A549 (cell line): Measurements from ENCODE around the gene RGS9BP. TPM values are rescaled to one million over a fixed set of nuclear protein-coding genes. Genes with fewer than 3 reads are reported as not detected.
"Not testable (repeated sequence)": the region's sequence is repeated elsewhere in the genome, so short reads cannot be mapped to it uniquely, and the experiment has no call there.

Experiments
- ATAC-seq, 2 experiments: fragments of 200-7000 bp in 1 of 2; fragments of >200 bp in 1 of 2; cut with Nextera tagmentation in 1 of 2; cut with Tn5 transposase in 1 of 2; 3 replicates each; pipeline versions ENCODE4 v1.8.0 to v1.9.1; 2018 to 2020; ENCODE audit warnings: mild to moderate bottlenecking in 1 of 2, moderate library complexity in 1 of 2
- CTCF ChIA-PET: fragments of 300-600 bp; sonication (Branson Sonifier 250); formaldehyde crosslinking; extraction: SDS; loops from one replicate; lab custom pipeline; 2021; ENCODE audit warnings: antibody characterized with exemption, inconsistent platforms; lab: Yijun Ruan, JAX
- POLR2A ChIA-PET: fragments of 350-600 bp; formaldehyde crosslinking; extraction: SDS; loops from one replicate; lab custom pipeline; 2021; ENCODE audit warnings: antibody characterized with exemption, inconsistent platforms; lab: Yijun Ruan, JAX
- DNase-seq, 2 experiments: peaks; one replicate each; pipeline versions ENCODE4 v3.0.0 to v3.0.0-alpha.2; 2011 to 2016; ENCODE audit warnings: low read depth in 1 of 2, low spot score in 1 of 2
- FAIRE-seq: peaks from 2 replicates; lab custom pipeline; 2011; peaks lifted over from hg19 to GRCh38; lab: Jason Lieb, UNC
- H3K27ac ChIP-seq, 2 experiments: fragments of >200 bp; sonication (Bioruptor Twin); formaldehyde crosslinking; 3 replicates each; pipeline ENCODE4 v1.5.1; 2016 to 2017
- H3K4me1 ChIP-seq: fragments of >200 bp; sonication (Bioruptor Twin); formaldehyde crosslinking; 3 replicates; pipeline ENCODE4 v1.6.1; 2016
- H3K4me2 ChIP-seq: fragments of >200 bp; sonication (Bioruptor Twin); formaldehyde crosslinking; 3 replicates; pipeline ENCODE4 v1.6.1; 2016
- H3K4me3 ChIP-seq: fragments of >200 bp; sonication (Bioruptor Twin); formaldehyde crosslinking; 3 replicates; pipeline ENCODE4 v1.5.1; 2016
- H3K9me3 ChIP-seq: fragments of >200 bp; sonication (Bioruptor Twin); formaldehyde crosslinking; 3 replicates; pipeline ENCODE4 v1.6.1; 2016
- MAFK ChIP-seq: fragments of 450-650 bp; IDR thresholded peaks from 2 replicates; pipeline ENCODE4 v1.6.1; 2014; ENCODE audit not compliant: partially characterized antibody
- NR3C1 ChIP-seq: fragments of >200 bp; sonication (Bioruptor Twin); formaldehyde crosslinking; IDR thresholded peaks from 3 replicates; pipeline ENCODE4 v1.6.1; 2017
- TFCP2L1 ChIP-seq: fragments of 250-450 bp; sonication (Bioruptor Pico); IDR thresholded peaks from 2 replicates; pipeline ENCODE4 v1.5.0; 2021; ENCODE audit warnings: mild to moderate bottlenecking
- WGBS: methylation state at CpG from one replicate; pipeline ENCODE4 v1.1.6; 2017; ENCODE audit errors: missing lambda C conversion rate; 5-methylcytosine and 5-hydroxymethylcytosine counted together
- polyA plus RNA-seq, 4 experiments: library from polyadenylated mRNA; depleted of rRNA in 3 of 4; stranded (reverse); fragments of >200 nt; fragmentation: RNase III in 1 of 4; extraction: RNeasy Plus Mini Kit Qiagen cat#74134 plus additional on column Dnase treatment in 1 of 4; gene quantifications; 2 replicates in 3 of 4; 3 replicates in 1 of 4; pipeline ENCODE4 v1.2.3, GENCODE V29; 2011 to 2017
- TF ChIP-seq, protein P1 (sequence below): fragments of 200-600 bp; sonication (generic); IDR thresholded peaks from 2 replicates; pipeline ENCODE4 v1.6.1; 2016; ENCODE audit warnings: antibody characterized with exemption, mild to moderate bottlenecking, moderate library complexity

RGS9BP gene
- polyA plus RNA-seq, 2 of the 4 experiments (the other 2 are of a cell fraction), result 0.17 to 0.41 TPM

GRCh38 chr19:32692727-32693061 is 17.0 kb downstream of the RGS9BP start:
- FAIRE-seq (no peak), ATAC-seq (peak; percentile 13; a peak in 4 of 6 replicates), DNase-seq (peak in 1 of 2 experiments; percentile 61)
- no peak for TF ChIP-seq NR3C1
- CTCF ChIA-PET, result interaction anchor here (1.5 kb wide), 1 partner anchor 93 kb away, joined by 6 read pairs; no protein-coding TSS in a partner anchor
- Histone ChIP-seq H3K4me2 (peak overlapping the region; percentile 78), H3K27ac (peak overlapping the region; percentile 77 to 94), H3K4me3 (peak overlapping the region; percentile 59), H3K9me3 (peaks cover 5% of the 10 kb centered on the region; the same call in 1 of the 3 replicates), H3K4me1 (peaks cover 34% of the 10 kb centered on the region)
- WGBS, result 11% methylated on average over 7 of the region's 7 CpGs
- POLR2A ChIA-PET, result no interaction called here

DNA sequence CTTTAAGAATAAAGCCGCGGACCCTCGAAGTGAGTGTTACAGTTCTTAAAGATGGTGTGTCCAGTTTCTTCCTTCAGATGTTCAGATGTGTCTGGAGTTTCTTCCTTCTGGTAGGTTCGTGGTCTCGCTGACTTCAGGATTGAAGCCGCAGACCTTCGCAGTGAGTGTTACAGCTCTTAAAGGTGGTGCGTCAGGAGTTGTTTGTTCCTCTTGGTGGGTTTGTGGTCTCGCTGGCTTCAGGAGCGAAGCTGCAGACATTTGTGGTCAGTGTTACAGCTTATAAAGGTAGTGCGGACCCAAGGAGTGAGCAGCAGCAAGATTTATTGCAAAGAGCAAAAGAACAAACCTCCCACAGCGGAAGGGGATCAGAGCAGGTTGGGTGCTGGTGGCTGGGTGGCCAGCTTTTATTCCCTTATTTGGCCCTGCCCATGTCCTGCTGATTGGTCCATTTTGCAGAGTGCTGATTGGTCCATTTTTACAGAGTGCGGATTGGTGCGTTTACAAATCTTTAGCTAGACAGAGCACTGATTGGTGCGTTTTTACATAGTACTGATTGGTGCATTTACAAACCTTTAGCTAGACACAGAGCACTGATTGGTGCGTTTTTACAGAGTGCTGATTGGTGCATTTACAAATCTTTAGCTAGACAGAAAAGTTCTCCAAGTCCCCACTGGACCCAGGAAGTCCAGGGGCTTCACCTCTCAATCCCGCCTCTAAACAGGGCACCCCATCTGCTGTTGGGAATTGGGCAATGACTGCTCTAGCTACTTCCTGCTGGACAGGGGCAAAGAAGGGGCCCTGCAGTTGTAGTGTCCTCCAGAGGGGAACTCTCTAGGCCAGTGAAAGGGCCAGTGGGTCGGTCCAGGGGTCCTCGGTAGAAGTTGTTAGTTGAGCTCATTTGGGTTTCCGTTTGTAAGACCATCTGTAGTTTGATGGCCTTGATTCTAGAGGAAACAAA is 17.8 kb downstream of the RGS9BP start:
- ATAC-seq, FAIRE-seq, POLR2A ChIA-PET, H3K9me3 ChIP-seq: not testable (repeated sequence)
- peak overlapping the region; percentile 59 for H3K4me3 ChIP-seq
- peaks cover 34% of the 10 kb centered on the region for H3K4me1 ChIP-seq
- CTCF ChIA-PET, result interaction anchor here (0.6 to 1.5 kb wide), 4 partner anchors 16 to 374 kb away, joined by 3 to 6 read pairs (median 3); no protein-coding TSS in a partner anchor
- TF ChIP-seq MAFK, result peak; percentile 77
- TF ChIP-seq, protein P1, sequence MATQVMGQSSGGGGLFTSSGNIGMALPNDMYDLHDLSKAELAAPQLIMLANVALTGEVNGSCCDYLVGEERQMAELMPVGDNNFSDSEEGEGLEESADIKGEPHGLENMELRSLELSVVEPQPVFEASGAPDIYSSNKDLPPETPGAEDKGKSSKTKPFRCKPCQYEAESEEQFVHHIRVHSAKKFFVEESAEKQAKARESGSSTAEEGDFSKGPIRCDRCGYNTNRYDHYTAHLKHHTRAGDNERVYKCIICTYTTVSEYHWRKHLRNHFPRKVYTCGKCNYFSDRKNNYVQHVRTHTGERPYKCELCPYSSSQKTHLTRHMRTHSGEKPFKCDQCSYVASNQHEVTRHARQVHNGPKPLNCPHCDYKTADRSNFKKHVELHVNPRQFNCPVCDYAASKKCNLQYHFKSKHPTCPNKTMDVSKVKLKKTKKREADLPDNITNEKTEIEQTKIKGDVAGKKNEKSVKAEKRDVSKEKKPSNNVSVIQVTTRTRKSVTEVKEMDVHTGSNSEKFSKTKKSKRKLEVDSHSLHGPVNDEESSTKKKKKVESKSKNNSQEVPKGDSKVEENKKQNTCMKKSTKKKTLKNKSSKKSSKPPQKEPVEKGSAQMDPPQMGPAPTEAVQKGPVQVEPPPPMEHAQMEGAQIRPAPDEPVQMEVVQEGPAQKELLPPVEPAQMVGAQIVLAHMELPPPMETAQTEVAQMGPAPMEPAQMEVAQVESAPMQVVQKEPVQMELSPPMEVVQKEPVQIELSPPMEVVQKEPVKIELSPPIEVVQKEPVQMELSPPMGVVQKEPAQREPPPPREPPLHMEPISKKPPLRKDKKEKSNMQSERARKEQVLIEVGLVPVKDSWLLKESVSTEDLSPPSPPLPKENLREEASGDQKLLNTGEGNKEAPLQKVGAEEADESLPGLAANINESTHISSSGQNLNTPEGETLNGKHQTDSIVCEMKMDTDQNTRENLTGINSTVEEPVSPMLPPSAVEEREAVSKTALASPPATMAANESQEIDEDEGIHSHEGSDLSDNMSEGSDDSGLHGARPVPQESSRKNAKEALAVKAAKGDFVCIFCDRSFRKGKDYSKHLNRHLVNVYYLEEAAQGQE, result peak; percentile 27; the same call in 1 of the 2 replicates
- TF ChIP-seq TFCP2L1, result peak; percentile 65; the same call in 1 of the 2 replicates
- H3K27ac ChIP-seq, result peak overlapping the region; percentile 77 to 94; a peak in 5 of 6 replicates
- peak in 1 of 2 experiments; percentile 84 for DNase-seq
- peak overlapping the region; percentile 78 for H3K4me2 ChIP-seq
- 87% methylated on average over 20 of the region's 20 CpGs for WGBS

DNA sequence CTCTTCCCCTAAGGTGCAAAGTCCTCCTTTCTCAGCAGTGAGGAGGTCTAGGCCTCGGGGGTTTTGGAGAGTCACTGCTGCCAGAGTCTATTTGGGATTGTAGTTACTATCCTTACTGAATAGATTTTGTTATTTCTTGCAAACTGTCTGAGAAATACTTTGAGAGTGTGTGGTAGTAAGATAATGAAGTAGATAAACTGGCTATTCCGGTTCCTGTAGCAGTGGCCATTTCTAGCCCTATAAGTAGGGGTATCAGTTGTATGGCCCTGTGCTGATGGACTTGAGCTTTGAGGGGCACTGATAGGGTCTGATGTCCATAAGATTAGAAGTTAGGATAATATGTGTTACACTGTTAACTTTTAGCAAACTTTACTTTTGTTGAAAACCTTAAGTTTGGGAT is 18.7 kb downstream of the RGS9BP start:
- ATAC-seq, POLR2A ChIA-PET, DNase-seq, FAIRE-seq, H3K9me3 ChIP-seq, H3K4me3 ChIP-seq, H3K27ac ChIP-seq: not testable (repeated sequence)
- Histone ChIP-seq H3K4me1 (peaks cover 34% of the 10 kb centered on the region), H3K4me2 (peak overlapping the region; percentile 78)
- CTCF ChIA-PET, result interaction anchor here (0.6 to 1.2 kb wide), 2 partner anchors 17 to 375 kb away, joined by 3 read pairs; no protein-coding TSS in a partner anchor
- 76% methylated on average over 2 of the region's 2 CpGs for WGBS

DNA sequence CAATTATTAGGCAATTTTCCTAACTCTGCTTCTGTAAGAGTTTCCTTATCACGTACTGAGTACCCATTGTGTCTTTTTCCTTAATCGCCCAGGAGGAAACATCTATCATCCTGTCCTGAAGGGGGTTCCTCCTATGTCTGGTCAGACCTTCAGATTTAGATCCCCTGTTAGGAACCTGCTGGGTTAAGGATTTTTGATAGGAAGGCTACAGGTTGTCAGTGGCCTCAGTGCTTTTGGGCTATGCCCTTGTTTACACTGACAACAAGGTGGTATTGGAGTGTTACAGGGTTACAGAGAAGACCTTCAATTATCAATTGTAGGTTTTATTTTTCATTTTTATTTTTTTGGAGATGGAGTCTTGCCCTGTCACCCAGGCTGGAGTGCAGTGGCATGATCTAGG is 19.2 kb downstream of the RGS9BP start:
- peaks cover 34% of the 10 kb centered on the region for H3K4me1 ChIP-seq
- FAIRE-seq, DNase-seq, ATAC-seq, H3K27ac ChIP-seq, H3K4me3 ChIP-seq, POLR2A ChIA-PET, H3K9me3 ChIP-seq, CTCF ChIA-PET: not testable (repeated sequence)
- WGBS, result 86% methylated on average over 2 of the region's 2 CpGs
- peak overlapping the region; percentile 78 for H3K4me2 ChIP-seq

DNA sequence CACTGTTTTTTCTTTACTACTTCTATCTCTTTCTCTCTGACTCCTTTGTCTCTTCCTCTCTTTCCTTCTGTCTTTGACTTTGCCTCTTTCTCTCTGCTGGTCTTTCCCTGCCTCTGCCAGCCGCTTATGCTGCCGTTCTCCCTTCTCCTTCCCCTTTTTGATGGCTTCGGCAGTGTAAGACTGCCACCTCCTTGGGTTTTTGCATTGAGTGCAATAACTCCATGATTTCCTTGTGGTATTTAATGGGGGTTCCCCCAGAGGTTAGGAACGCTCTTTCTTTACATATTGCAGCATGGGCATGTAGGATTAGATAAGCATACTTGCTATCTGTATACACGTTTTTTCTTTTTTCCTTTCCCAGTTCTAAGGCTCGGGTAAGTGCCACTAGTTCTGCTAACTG is 19.9 kb downstream of the RGS9BP start:
- CTCF ChIA-PET, ATAC-seq, H3K4me3 ChIP-seq, H3K4me2 ChIP-seq, H3K27ac ChIP-seq, POLR2A ChIA-PET, FAIRE-seq, H3K9me3 ChIP-seq, DNase-seq: not testable (repeated sequence)
- H3K4me1 ChIP-seq, result peaks cover 29% of the 10 kb centered on the region
- 74% methylated on average over 6 of the region's 6 CpGs for WGBS

DNA sequence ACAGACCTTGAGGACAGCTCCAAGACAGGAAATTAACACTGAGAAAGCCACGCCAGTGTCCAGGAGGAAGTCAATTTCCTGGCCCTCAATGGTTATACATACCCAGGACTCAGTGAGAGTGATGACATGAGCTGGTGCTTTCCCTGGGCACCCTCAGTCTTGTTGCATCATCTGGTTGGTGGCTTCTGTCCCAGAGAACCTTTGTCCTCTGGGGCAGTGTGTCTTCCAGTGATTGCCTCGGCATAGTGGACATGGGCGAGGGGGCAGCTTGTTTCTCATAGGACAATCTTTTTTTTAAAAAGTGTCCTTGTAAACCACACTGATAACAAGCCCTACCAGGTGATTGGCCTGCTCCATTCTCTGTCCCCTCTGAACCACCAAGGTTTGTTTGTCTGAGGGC is 21.1 kb downstream of the RGS9BP start:
- DNase-seq, ATAC-seq, H3K9me3 ChIP-seq, H3K4me3 ChIP-seq, FAIRE-seq, H3K4me2 ChIP-seq, H3K27ac ChIP-seq, POLR2A ChIA-PET: not testable (repeated sequence)
- CTCF ChIA-PET, result interaction anchor here (1.1 to 1.6 kb wide), 2 partner anchors 9 to 20 kb away, joined by 3 to 5 read pairs; no protein-coding TSS in a partner anchor
- H3K4me1 ChIP-seq, result peaks cover 21% of the 10 kb centered on the region
- 89% methylated on average over 3 of the region's 3 CpGs for WGBS
